Measurements from ENCODE around the gene MSANTD1.

The MSANTD1 gene

DNA sequence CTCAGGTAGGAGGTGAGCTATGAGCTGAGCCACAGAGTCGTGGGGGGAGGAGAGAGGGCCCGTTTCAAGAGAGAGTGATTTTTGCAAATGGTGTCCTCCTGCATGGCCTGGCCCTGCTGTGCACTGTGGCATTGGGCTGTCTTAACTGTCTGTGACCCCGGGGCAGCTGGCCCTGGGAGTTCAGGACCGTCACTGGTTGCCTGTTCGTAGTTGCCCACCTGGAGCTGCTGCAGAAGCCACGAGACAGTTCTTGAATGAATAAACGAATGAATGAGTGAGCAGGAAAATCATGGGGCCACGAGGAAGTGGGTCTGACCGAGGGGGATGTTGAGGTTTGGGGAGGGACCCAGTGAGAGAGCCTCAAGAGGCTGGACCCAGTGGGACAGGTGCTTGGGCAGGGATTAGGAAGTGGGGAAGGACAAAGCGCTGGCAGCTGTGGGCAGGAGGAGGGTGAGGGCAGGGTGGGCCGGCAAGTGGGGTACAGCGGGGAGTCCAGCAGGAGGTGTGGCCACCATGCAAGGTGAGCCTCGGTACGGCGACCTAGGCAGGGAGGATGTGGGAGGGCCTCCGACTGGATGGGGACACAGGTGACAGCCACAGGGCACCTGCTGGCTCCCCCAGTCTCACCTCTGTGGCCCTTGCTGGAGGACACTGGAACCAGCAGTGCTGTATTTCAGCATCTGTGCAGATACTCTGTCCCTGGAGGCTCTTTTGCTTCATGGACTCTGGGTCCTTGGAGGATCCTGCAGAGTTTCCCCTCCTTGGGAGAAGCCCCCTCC lies 54.0 kb downstream of the MSANTD1 start:
- no peak for DNase-seq (ENCODE audit: low read depth in 2 of 2)

- DNase-seq (ENCODE audit: low read depth in 2 of 2), result no peak
Measured at GRCh38 chr4:3303565-3303824, 54.5 kb downstream of the MSANTD1 start.

DNA sequence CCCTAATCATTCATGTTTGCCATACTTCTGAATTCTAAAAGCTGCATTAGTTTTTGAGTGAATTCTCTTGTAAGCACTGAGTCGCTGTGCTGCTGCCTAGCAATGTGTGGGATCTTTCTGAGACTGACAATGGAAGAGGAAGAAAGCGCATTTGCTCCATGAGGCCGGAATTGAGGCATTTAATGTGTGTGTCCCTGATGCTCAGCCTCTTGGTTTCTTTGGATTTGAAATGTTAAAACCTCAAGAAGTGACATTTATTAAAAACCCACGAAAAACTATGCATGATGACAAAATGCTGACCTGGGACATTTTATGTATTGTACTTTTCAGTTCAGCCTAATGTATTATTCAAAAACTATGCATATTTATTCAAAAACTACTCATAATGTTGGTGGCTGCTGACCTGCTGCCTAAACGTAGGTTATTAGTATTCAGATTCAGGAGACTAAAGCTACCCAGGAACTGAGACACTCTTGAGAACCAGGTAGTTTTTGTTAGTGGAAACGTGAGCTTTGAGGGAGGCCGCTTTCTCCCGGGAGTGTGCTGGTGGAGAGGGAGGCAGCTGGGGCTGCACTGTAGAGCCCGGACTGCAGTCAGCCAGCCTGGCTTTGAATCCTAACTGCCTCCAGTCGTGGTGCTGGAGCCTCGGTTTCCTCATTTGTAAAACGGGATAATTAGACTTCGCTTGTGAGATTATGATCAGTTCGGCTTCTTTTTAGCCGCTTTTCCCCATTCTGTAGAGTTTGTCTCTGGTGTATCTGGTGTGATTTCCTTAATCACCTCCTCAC lies 55.2 kb downstream of the MSANTD1 start:
- no peak for DNase-seq (ENCODE audit: low read depth in 2 of 2)

DNA sequence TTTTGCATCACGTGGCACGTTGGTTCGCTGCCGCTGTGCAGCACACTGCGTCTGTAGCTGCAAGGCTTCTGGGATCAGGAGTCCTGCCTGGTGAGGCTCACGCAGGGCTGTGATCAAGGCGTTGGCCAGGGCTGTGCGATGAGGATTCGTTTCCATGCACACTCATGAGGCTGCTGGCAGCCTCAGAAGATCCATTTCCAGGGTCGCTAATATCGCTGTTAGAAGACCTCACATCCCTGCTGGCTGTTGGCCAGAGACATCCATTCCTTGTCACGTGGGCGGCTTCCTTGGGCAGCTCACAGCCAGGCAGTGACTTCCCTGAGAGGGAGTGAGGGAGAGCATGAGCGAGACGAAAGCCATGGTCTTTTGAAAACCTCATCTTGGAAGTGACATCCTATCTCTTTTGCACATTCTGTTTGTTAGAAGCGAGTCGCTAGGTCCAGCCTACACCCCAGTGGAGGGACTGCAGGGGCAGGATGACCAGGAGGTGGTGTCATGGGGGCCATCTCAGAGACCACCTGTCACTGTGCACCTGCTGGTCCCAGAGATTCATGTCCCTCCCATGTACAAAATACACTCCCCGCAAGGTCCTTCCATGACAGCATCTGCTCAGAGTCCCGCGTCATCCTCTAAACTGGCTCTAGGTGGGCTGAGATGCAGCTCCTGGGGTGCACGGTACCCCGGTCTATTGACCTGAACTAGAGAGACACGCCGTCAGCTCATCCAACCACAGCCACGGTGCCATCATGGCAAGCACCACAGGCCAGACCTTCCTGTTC lies 56.1 kb downstream of the MSANTD1 start:
- no peak for DNase-seq (ENCODE audit: low read depth in 2 of 2)

GRCh38 chr4:3305610-3306371 lies 56.8 kb downstream of the MSANTD1 start:
- no peak for DNase-seq (ENCODE audit: low read depth in 2 of 2)
